Omental fat pad (tissue), 4 donors: ENCODE measurements around the gene TMPRSS3. TPM values are rescaled to one million over a fixed set of nuclear protein-coding genes. Genes with fewer than 3 reads are reported as not detected.

ENCODE experiments used
- ATAC-seq: fragments of 150-250 bp; one replicate; pipeline ENCODE4 v1.9.1; 2016; ENCODE audit warnings: mild to moderate bottlenecking, moderate library complexity; ENCODE audit not compliant: low FRiP score
- DNase-seq: peaks from one replicate; pipeline ENCODE4 v3.0.0-alpha.2; 2019; ENCODE audit warnings: low spot score
- total RNA-seq, 4 donors: library from RNA; depleted of rRNA; stranded (reverse); fragments of >200 nt; gene quantifications; one replicate each; pipeline ENCODE4 v1.1.0, GENCODE V29; 2016
- TF ChIP-seq, protein P1 (sequence below), 3 donors: fragments of 450-650 bp; IDR thresholded peaks; one replicate each; pipeline ENCODE4 v1.5.1; 2016 to 2017; ENCODE audit warnings: antibody characterized with exemption in 3 of 3, mild to moderate bottlenecking in 3 of 3, moderate library complexity in 2 of 3

Gene TMPRSS3
- total RNA-seq, 4 donors from 2014 or later, result 0.32 to 8.7 (median 5.9) TPM

DNA sequence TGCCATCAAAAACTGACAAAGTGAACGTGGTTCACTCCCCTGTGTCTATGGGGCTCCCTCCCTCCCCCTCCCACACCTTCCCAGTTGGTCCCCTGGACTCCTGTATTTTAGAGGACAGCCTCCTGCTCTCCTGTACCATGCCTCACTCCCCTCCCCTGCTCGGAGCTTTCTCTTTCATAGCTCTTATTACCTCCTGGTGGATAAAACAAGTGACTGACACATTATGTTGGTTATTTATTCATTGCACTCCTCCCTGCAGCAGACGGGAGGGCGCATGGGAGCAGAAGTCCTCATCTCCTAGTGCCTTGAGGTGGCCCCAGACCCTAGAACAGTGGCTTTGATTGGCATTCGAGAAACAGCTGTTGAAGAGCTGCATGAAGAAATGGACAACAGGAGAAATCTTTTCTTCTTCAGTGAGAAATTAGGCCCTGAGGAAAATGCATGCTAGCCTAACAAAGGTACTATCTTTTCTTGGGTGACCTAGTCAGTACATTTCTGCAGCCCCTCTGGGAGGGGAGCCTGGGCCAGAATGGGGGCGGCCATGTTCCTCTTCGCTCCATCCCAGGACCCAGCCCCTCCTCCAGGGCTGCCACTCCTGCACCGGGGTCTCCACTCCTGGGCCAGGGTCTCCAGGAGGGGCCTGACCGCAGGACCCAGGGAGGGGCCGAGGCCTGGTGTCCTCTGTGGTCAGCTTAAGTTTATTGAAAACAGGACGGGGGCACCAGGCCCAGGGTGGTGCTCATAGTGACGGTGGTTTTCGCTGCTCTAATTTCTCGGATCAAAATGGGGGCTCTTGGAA, 28.3 kb downstream of the TMPRSS3 start:
- ATAC-seq (no peak), DNase-seq (no peak)
- TF ChIP-seq, protein P1, sequence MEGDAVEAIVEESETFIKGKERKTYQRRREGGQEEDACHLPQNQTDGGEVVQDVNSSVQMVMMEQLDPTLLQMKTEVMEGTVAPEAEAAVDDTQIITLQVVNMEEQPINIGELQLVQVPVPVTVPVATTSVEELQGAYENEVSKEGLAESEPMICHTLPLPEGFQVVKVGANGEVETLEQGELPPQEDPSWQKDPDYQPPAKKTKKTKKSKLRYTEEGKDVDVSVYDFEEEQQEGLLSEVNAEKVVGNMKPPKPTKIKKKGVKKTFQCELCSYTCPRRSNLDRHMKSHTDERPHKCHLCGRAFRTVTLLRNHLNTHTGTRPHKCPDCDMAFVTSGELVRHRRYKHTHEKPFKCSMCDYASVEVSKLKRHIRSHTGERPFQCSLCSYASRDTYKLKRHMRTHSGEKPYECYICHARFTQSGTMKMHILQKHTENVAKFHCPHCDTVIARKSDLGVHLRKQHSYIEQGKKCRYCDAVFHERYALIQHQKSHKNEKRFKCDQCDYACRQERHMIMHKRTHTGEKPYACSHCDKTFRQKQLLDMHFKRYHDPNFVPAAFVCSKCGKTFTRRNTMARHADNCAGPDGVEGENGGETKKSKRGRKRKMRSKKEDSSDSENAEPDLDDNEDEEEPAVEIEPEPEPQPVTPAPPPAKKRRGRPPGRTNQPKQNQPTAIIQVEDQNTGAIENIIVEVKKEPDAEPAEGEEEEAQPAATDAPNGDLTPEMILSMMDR (IDR thresholded peaks at IDR 0.05), result no peak

DNA sequence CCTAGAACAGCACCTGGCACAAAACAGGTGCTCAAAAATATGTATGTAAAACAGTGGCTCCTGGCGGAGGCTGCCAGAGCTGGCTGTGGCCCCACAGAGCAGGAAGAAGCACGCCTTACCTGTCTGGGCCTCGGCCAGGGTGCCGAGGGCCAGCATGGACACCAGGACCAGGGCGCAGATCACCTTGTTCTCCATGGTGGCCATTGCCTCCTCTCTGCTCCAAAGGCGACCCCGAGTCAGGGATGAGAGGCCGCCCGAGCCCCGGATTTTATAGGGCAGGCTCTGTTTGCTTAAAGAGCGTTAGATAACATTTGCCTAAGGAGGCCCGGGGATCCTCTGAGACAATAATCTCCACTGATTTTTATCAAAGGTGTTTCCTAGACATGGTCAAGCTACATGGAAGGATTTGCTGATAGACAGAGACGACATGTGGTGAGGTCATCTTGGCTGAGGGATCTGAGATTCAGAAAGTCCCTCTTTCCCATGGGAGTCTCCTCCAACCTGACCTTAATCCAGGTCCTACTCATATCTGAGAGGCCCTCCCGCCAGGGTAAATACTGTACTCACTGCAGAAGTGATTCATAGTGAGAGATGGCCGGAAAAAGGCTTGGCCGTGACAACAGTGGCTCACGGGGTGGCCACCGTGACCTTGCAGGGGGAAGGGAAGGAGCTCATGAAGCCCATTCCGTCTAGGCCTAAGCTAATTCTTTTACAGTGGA, 29.4 kb downstream of the TMPRSS3 start, which contains the start of gene TFF1:
TFF1 (minus strand) TSS at position 244 of the 719 bp plus-strand sequence; CDS start at position 204, 40 bp downstream.
- ATAC-seq (no peak), DNase-seq (no peak)
- TF ChIP-seq, protein P1 (IDR thresholded peaks at IDR 0.05), result no peak

DNA sequence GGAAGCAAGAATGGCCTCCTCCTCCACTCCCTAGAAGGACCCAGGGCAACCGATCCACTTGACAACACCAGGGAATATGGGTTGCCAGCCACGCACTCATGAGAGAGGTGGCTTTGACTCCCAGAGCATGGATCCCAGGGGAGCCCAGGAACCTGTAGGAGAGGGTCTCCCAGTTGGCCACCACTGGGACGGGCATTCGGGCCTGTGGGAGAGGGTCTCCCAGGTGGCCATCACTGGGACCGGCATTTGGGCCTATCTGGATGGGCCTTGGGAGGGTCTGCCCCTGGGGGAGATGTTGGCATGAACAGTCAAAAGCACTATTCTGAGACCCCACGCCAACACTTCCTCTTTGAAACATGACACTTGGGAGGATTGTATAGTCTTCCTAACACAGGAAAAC, 30.1 kb downstream of the TMPRSS3 start:
- DNase-seq (no peak), ATAC-seq (no peak)
- TF ChIP-seq, protein P1 (IDR thresholded peaks at IDR 0.05), result no peak

DNA sequence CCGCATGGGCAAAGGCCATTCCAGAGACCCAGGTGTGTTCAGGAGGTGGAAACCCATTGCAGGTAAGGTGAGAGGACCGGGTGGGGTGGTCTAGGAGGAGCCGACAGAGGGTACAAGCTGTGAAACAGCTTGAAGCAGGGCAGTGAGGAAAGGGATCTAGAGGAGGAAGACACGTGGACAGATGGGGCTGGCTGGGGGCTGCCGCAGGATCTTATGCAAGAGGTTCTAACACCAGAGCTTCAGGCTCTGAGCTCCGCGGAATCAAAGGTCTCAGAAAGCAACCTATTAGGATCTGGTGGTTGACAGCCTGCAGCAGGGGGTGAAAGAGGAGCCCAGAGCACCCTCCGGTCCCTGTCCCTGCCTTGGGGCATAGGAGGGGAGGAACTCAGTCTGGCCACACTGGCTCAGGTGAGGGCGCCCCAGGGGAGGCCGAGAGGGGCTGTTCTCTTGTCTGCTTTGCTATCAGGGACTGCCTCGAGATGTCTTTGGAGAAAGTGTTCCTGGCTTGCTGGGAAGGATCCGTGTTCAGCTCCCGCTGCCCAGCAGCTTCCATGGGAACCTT, 31.5 kb downstream of the TMPRSS3 start:
- DNase-seq (no peak), ATAC-seq (no peak)
- TF ChIP-seq, protein P1 (IDR thresholded peaks at IDR 0.05), result no peak

DNA sequence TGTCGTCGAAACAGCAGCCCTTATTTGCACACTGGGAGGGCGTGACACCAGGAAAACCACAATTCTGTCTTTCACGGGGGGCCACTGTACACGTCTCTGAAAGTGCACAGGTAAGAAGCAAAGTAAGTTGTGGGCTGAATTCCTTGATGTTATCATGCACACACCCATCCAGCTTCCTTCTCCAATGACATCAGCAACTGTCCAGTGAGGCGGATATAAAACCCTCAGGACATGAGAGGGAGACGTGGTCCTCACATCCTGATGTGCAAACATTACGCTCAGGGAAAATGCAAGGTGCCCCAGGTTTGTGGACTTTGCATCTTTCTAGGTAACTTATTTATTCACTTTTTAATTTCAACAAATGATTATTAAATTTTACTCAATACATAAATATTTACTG, 32.5 kb downstream of the TMPRSS3 start:
- ATAC-seq, result no peak
- no peak for DNase-seq
- TF ChIP-seq, protein P1 (IDR thresholded peaks at IDR 0.05), result no peak

DNA sequence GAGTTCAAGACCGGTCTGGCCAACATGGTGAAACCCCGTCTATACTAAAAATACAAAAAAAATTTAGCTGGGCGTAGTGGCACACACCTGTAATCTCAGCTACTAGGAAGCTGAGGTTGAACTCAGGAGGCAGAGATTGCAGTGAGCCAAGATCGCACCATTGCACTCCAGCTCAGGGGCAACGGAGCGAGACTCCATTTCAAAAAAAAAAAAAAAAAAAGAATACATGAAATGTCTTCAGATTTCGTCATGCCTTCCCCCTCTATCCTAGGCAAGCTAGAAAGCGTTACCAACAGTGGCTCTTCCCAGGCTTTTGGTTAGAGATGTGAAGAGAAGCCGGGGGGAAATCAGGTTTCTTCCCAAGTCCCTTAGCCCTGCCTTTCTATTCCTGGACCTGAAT, 33.2 kb downstream of the TMPRSS3 start:
- TF ChIP-seq, protein P1 (IDR thresholded peaks at IDR 0.05), result no peak
- no peak for DNase-seq
- no peak for ATAC-seq
